WERI-Rb-1 (cell line): ENCODE results near the gene FSD1L.

Source experiments
- DNase-seq: peaks from one replicate; pipeline ENCODE4 v3.0.0-alpha.2; 2020
- H3K27ac ChIP-seq: fragments of 250-450 bp; sonication (Bioruptor Pico); 2 replicates; pipeline ENCODE4 v1.5.1; 2020; ENCODE audit warnings: mild to moderate bottlenecking, moderate library complexity
- H3K27me3 ChIP-seq: fragments of 250-450 bp; sonication (Bioruptor Pico); 2 replicates; pipeline ENCODE4 v1.5.1; 2021; ENCODE audit warnings: mild to moderate bottlenecking, low read depth, moderate library complexity; ENCODE audit not compliant: insufficient read depth, severe bottlenecking
- H3K36me3 ChIP-seq: fragments of 250-450 bp; sonication (Bioruptor Pico); 2 replicates; pipeline ENCODE4 v1.5.1; 2020; ENCODE audit warnings: mild to moderate bottlenecking, moderate library complexity
- H3K4me3 ChIP-seq: 2 replicates; pipeline ENCODE4 v1.5.1; 2011; ENCODE audit warnings: low read depth, mild to moderate bottlenecking, control low read depth, low read length
- H3K9me3 ChIP-seq: fragments of 250-450 bp; sonication (Bioruptor Pico); 2 replicates; pipeline ENCODE4 v1.5.1; 2021; ENCODE audit warnings: mild to moderate bottlenecking, moderate library complexity; ENCODE audit not compliant: severe bottlenecking
- TF ChIP-seq, protein P1 (sequence below): IDR thresholded peaks from 2 replicates; pipeline ENCODE4 v1.5.1; 2011; ENCODE audit warnings: low read depth, mild to moderate bottlenecking, control low read depth, inconsistent platforms, low read length

FSD1L gene

DNA sequence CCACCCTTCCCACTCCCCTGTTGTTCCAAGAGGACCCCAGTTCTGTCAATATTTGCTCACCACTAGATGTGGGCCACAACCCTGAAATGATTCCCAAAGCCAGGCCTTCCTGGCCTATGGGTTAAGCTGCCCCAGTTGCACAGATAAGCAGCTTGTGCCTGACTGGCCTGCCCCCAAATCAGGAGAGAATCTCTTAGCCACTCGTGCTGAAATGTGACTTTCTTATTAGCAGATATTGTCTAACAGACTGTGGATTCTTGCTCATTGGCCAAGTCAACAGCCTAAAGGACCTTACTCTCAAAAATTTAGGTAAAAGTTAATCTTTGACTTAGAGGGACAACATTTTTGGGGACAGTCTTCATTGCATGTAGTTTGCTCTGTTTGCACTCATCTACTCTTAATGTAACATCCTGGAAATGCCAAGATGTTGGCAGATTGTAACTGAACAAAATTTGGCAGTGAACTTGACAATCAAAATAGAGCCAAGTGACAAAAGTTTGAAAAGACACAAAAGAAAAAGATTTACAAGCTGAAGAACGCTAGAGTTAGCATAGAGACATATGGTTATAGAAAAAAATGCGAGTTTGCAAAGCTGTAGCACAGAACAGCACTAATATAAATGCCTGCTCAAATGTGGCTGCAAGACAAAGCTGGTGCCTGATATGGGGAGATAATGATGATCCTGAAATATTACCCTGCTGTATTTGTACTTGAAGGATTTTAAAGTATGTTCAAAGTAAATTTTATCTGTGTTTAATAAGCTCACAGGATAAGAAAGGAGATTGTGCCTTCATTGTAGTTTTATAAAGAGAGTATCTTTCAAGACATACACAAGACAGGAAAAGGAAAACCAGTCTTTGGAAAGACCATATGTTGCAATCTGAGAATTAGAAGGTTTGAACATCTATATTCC lies 29.0 kb upstream of the FSD1L start:
- Histone ChIP-seq H3K27ac (0 out of 2 replicates have a peak overlapping the region, but pooled peaks have one; percentile 21), H3K9me3 (peaks cover 2% of the 10 kb centered on the region), H3K4me3 (no peak overlapping the region), H3K27me3 (no peaks in the 10 kb centered on the region), H3K36me3 (no peaks in the 10 kb centered on the region)
- TF ChIP-seq, protein P1, sequence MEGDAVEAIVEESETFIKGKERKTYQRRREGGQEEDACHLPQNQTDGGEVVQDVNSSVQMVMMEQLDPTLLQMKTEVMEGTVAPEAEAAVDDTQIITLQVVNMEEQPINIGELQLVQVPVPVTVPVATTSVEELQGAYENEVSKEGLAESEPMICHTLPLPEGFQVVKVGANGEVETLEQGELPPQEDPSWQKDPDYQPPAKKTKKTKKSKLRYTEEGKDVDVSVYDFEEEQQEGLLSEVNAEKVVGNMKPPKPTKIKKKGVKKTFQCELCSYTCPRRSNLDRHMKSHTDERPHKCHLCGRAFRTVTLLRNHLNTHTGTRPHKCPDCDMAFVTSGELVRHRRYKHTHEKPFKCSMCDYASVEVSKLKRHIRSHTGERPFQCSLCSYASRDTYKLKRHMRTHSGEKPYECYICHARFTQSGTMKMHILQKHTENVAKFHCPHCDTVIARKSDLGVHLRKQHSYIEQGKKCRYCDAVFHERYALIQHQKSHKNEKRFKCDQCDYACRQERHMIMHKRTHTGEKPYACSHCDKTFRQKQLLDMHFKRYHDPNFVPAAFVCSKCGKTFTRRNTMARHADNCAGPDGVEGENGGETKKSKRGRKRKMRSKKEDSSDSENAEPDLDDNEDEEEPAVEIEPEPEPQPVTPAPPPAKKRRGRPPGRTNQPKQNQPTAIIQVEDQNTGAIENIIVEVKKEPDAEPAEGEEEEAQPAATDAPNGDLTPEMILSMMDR = no peak
- DNase-seq = peak; percentile 47

DNA sequence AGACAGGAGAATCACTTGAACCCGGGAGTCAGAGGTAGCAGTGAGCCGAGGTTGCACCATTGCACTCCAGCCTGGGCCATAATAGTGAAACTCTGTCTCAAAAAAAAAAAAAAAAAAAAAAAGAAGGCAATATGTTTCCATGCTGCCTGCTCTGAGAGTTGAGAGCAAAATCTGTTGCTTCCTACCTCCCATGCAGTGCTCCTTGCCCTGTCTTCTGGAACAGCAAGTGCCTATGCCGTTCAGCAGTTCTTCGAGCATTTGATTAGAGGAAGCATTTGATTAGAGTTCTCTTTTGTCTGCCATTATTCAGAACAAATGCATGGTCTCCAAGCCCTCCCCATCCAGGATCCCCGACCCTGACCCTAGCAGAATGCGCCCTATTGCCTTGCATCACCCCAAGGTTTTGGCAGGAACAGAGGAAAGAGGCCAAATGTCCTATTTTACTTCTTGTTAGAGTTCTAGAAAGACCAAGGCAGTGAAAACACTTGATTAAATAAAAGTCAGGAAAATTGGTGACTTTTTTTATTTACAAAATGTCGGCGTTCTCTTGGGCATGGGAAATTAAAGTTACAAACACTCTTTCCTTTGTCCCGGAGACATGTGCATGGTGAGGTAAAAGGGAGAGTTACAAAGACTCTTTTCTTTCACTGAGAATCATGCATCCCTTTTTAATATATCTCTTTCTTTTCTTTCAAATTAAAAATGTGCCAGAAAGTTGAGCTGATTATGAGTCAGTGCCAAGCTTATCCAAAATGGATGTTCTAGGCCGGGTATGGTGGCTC lies 27.8 kb upstream of the FSD1L start:
- Histone ChIP-seq H3K27me3 (no peaks in the 10 kb centered on the region), H3K27ac (no peak overlapping the region), H3K9me3 (peaks cover 2% of the 10 kb centered on the region), H3K4me3 (no peak overlapping the region), H3K36me3 (no peaks in the 10 kb centered on the region)
- TF ChIP-seq, protein P1 = no peak
- DNase-seq = no peak

- TF ChIP-seq, protein P1 = no peak
- peaks cover 2% of the 10 kb centered on the region for H3K9me3 ChIP-seq
- H3K4me3 ChIP-seq = no peak overlapping the region
- DNase-seq = no peak
- no peaks in the 10 kb centered on the region for H3K27me3 ChIP-seq
- no peaks in the 10 kb centered on the region for H3K36me3 ChIP-seq
- H3K27ac ChIP-seq = no peak overlapping the region
These were observed 26.7 kb upstream of the FSD1L start for GRCh38 chr9:105421154-105421553.

- no peaks in the 10 kb centered on the region for H3K36me3 ChIP-seq
- H3K9me3 ChIP-seq = peaks cover 2% of the 10 kb centered on the region
- no peak overlapping the region for H3K4me3 ChIP-seq
- H3K27ac ChIP-seq = no peak overlapping the region
- no peaks in the 10 kb centered on the region for H3K27me3 ChIP-seq
- no peak for DNase-seq
- TF ChIP-seq, protein P1 = no peak
These were observed 26.0 kb upstream of the FSD1L start for GRCh38 chr9:105421864-105422263.

GRCh38 chr9:105425816-105426433 lies 21.9 kb upstream of the FSD1L start:
- Histone ChIP-seq H3K4me3 (no peak overlapping the region), H3K27me3 (no peaks in the 10 kb centered on the region), H3K27ac (no peak overlapping the region), H3K36me3 (no peaks in the 10 kb centered on the region), H3K9me3 (no peaks in the 10 kb centered on the region)
- DNase-seq = no peak
- TF ChIP-seq, protein P1 = peak; percentile 35
